HepG2 (cell line): ENCODE data around the gene CARHSP1. TPM values are rescaled to one million over a fixed set of nuclear protein-coding genes. Genes with fewer than 3 reads are reported as not detected.

Source experiments
- CEBPG ChIP-seq: IDR thresholded peaks from 2 replicates; pipeline ENCODE4 v1.6.1; 2016
- MAZ ChIP-seq, 2 experiments: sonication (generic) in 1 of 2; formaldehyde crosslinking in 1 of 2; IDR thresholded peaks; 2 replicates each; pipeline versions ENCODE4 v1.5.0 to v1.6.1; 2012 to 2020; ENCODE audit warnings: low read depth in 2 of 2, mild to moderate bottlenecking in 2 of 2, borderline replicate concordance in 1 of 2, improper control_type of control experiment in 1 of 2, low read length in 1 of 2, missing genetic modification reagents in 1 of 2, moderate library complexity in 1 of 2
- NAIF1 ChIP-seq: sonication (generic); formaldehyde crosslinking; IDR thresholded peaks from 2 replicates; pipeline ENCODE4 v1.5.0; 2020; ENCODE audit warnings: mild to moderate bottlenecking, missing genetic modification reagents, borderline replicate concordance
- NKX3-1 ChIP-seq: sonication (generic); formaldehyde crosslinking; IDR thresholded peaks from 2 replicates; pipeline ENCODE4 v1.5.0; 2020; ENCODE audit warnings: missing genetic modification reagents
- PHF5A ChIP-seq: IDR thresholded peaks from one replicate; pipeline ENCODE4 v1.6.1; 2018; ENCODE audit warnings: low read depth, missing genetic modification reagents; ENCODE audit not compliant: unreplicated experiment
- STAT5B ChIP-seq: sonication (generic); formaldehyde crosslinking; IDR thresholded peaks from 2 replicates; pipeline ENCODE4 v1.4.0; 2020; ENCODE audit warnings: missing genetic modification reagents
- TBP ChIP-seq: sonication (generic); formaldehyde crosslinking; IDR thresholded peaks from 2 replicates; pipeline ENCODE4 v1.5.0; 2020; ENCODE audit warnings: missing genetic modification reagents
- ZFP41 ChIP-seq: sonication (generic); formaldehyde crosslinking; IDR thresholded peaks from 2 replicates; pipeline ENCODE4 v1.4.0; 2020; ENCODE audit warnings: mild to moderate bottlenecking, missing genetic modification reagents, borderline replicate concordance
- ZNF766 ChIP-seq: sonication (generic); formaldehyde crosslinking; IDR thresholded peaks from 2 replicates; pipeline ENCODE4 v1.5.0; 2020; ENCODE audit warnings: missing genetic modification reagents, borderline replicate concordance
- ZNF781 ChIP-seq: sonication (generic); formaldehyde crosslinking; IDR thresholded peaks from 2 replicates; pipeline ENCODE4 v1.5.1; 2020; ENCODE audit warnings: borderline replicate concordance, mild to moderate bottlenecking, missing genetic modification reagents; ENCODE audit errors: not compliant biosample characterization
- polyA plus RNA-seq, 8 experiments: library from polyadenylated mRNA; depleted of rRNA in 3 of 8; stranded (reverse) in 7 of 8; unstranded in 1 of 8; fragments of >200 nt; fragmentation: Illumina TruSeq in 4 of 8; extraction: Trizol in 4 of 8; gene quantifications; 2 replicates each; pipeline versions ENCODE4 v1.2.1 to v1.2.3, GENCODE V29; 2011 to 2016; ENCODE audit warnings: low read depth in 4 of 8, missing spikeins in 1 of 8, mixed read lengths in 1 of 8; ENCODE audit not compliant: insufficient read depth in 1 of 8
- total RNA-seq, 5 experiments: library from RNA; depleted of rRNA; stranded (reverse); fragments of >200 nt; fragmentation: Illumina TruSeq; extraction: Trizol; gene quantifications; 2 replicates each; pipeline ENCODE4 v1.2.3, GENCODE V29; 2016; ENCODE audit warnings: low read depth in 1 of 5
- TF ChIP-seq, protein P1 (sequence below): sonication (generic); formaldehyde crosslinking; IDR thresholded peaks from 2 replicates; pipeline ENCODE4 v1.5.0; 2020; ENCODE audit warnings: mild to moderate bottlenecking, missing genetic modification reagents, borderline replicate concordance
- TF ChIP-seq, protein P2 (sequence below), 2 experiments: sonication (generic) in 1 of 2; formaldehyde crosslinking in 1 of 2; IDR thresholded peaks; 2 replicates each; pipeline versions ENCODE4 v1.5.1 to v1.6.1; 2011 to 2020; ENCODE audit warnings: borderline replicate concordance in 1 of 2, low read depth in 1 of 2, low read length in 1 of 2, mild to moderate bottlenecking in 1 of 2, missing genetic modification reagents in 1 of 2, moderate library complexity in 1 of 2
- TF ChIP-seq, protein P3 (sequence below): sonication (generic); formaldehyde crosslinking; IDR thresholded peaks from 2 replicates; pipeline ENCODE4 v1.5.0; 2020; ENCODE audit warnings: mild to moderate bottlenecking, missing genetic modification reagents

CARHSP1 gene
- total and polyA plus RNA-seq, 2 of the 13 experiments (the other 11 are each of a cell fraction or from before 2014, with no cell fraction given): 173 to 345 TPM

DNA sequence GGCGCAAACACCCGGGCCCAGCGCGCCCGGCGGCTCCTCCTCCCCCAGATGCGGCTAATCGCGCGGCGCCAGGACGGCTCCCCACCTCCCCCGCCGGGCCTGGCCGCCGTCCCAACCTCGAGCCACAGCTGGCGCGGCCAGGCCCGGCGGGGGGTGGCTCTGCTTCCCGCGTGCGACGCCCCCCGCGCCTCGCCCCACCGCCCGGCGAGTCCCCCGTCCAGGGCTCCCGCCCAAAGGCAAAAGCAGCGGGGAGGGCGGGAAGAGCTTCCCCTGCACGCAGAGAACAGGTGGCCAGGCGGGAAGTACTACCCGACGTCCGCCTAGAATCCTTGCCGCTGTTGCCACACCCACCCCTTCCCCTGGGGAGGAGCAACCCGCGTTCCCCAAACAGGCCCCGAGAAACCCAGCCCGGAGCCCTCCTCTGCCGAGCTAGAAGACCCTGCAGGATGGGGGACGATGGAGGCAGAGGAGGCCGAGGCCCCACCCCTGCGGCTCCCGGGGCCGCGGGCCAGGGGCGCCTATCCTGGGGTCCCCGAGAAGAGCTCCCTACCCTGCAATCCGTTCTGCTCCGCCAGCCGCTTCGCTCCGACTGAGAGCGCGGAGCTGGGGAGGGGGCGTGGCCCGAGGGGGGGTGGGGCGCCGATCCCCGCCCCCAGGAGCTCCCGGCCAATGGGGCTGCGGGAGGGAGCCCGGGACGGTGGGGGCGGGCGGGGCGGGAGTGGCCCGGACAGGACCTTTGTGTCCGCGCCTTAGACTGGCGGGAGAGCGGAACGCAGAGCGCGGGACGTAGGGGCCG, at the start of gene CARHSP1 (continued):
- TF ChIP-seq, protein P1, sequence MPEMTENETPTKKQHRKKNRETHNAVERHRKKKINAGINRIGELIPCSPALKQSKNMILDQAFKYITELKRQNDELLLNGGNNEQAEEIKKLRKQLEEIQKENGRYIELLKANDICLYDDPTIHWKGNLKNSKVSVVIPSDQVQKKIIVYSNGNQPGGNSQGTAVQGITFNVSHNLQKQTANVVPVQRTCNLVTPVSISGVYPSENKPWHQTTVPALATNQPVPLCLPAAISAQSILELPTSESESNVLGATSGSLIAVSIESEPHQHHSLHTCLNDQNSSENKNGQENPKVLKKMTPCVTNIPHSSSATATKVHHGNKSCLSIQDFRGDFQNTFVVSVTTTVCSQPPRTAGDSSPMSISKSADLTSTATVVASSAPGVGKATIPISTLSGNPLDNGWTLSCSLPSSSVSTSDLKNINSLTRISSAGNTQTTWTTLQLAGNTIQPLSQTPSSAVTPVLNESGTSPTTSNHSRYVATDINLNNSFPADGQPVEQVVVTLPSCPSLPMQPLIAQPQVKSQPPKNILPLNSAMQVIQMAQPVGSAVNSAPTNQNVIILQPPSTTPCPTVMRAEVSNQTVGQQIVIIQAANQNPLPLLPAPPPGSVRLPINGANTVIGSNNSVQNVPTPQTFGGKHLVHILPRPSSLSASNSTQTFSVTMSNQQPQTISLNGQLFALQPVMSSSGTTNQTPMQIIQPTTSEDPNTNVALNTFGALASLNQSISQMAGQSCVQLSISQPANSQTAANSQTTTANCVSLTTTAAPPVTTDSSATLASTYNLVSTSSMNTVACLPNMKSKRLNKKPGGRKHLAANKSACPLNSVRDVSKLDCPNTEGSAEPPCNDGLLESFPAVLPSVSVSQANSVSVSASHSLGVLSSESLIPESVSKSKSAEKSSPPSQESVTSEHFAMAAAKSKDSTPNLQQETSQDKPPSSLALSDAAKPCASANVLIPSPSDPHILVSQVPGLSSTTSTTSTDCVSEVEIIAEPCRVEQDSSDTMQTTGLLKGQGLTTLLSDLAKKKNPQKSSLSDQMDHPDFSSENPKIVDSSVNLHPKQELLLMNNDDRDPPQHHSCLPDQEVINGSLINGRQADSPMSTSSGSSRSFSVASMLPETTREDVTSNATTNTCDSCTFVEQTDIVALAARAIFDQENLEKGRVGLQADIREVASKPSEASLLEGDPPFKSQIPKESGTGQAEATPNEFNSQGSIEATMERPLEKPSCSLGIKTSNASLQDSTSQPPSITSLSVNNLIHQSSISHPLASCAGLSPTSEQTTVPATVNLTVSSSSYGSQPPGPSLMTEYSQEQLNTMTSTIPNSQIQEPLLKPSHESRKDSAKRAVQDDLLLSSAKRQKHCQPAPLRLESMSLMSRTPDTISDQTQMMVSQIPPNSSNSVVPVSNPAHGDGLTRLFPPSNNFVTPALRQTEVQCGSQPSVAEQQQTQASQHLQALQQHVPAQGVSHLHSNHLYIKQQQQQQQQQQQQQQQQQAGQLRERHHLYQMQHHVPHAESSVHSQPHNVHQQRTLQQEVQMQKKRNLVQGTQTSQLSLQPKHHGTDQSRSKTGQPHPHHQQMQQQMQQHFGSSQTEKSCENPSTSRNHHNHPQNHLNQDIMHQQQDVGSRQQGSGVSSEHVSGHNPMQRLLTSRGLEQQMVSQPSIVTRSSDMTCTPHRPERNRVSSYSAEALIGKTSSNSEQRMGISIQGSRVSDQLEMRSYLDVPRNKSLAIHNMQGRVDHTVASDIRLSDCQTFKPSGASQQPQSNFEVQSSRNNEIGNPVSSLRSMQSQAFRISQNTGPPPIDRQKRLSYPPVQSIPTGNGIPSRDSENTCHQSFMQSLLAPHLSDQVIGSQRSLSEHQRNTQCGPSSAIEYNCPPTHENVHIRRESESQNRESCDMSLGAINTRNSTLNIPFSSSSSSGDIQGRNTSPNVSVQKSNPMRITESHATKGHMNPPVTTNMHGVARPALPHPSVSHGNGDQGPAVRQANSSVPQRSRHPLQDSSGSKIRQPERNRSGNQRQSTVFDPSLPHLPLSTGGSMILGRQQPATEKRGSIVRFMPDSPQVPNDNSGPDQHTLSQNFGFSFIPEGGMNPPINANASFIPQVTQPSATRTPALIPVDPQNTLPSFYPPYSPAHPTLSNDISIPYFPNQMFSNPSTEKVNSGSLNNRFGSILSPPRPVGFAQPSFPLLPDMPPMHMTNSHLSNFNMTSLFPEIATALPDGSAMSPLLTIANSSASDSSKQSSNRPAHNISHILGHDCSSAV (CRISPR knock-in tag): no peak
- TF ChIP-seq, protein P2, sequence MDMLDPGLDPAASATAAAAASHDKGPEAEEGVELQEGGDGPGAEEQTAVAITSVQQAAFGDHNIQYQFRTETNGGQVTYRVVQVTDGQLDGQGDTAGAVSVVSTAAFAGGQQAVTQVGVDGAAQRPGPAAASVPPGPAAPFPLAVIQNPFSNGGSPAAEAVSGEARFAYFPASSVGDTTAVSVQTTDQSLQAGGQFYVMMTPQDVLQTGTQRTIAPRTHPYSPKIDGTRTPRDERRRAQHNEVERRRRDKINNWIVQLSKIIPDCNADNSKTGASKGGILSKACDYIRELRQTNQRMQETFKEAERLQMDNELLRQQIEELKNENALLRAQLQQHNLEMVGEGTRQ (IDR thresholded peaks at IDR 0.05; ENCODE audit: low read depth, low read length): no peak
- TF ChIP-seq, protein P2 (CRISPR knock-in tag; IDR thresholded peaks at IDR 0.05; ENCODE audit: borderline replicate concordance): peak; percentile 12; the same call in 1 of the 2 replicates
- TF ChIP-seq ZNF781 (peak; percentile 68), PHF5A (CRISPR knock-in tag) (no peak), NKX3-1 (CRISPR knock-in tag) (no peak), ZNF766 (0 out of 2 replicates have a peak, but pooled peaks have one; percentile 54), NAIF1 (CRISPR knock-in tag) (peak; percentile 59; the same call in 1 of the 2 replicates), STAT5B (CRISPR knock-in tag) (no peak), ZFP41 (no peak; the same call in 1 of the 2 replicates), CEBPG (peak; percentile 60), TBP (CRISPR knock-in tag) (0 out of 2 replicates have a peak, but pooled peaks have one; percentile 16), MAZ (IDR thresholded peaks at IDR 0.05; ENCODE audit: borderline replicate concordance, low read depth, low read length) (peak; percentile 93), MAZ (CRISPR knock-in tag; IDR thresholded peaks at IDR 0.05; ENCODE audit: low read depth) (peak; percentile 82)
- TF ChIP-seq, protein P3, sequence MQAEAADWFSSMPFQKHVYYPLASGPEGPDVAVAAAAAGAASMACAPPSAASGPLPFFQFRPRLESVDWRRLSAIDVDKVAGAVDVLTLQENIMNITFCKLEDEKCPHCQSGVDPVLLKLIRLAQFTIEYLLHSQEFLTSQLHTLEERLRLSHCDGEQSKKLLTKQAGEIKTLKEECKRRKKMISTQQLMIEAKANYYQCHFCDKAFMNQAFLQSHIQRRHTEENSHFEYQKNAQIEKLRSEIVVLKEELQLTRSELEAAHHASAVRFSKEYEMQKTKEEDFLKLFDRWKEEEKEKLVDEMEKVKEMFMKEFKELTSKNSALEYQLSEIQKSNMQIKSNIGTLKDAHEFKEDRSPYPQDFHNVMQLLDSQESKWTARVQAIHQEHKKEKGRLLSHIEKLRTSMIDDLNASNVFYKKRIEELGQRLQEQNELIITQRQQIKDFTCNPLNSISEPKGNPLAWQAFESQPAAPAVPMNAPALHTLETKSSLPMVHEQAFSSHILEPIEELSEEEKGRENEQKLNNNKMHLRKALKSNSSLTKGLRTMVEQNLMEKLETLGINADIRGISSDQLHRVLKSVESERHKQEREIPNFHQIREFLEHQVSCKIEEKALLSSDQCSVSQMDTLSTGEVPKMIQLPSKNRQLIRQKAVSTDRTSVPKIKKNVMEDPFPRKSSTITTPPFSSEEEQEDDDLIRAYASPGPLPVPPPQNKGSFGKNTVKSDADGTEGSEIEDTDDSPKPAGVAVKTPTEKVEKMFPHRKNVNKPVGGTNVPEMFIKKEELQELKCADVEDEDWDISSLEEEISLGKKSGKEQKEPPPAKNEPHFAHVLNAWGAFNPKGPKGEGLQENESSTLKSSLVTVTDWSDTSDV (CRISPR knock-in tag): peak; percentile 29; the same call in 1 of the 2 replicates
